ENCODE measurements around the gene MTNR1A. TPM values are rescaled to one million over a fixed set of nuclear protein-coding genes. Genes with fewer than 3 reads are reported as not detected.
"Not testable (repeated sequence)": the region's sequence is repeated elsewhere in the genome, so short reads cannot be mapped to it uniquely, and the experiment has no call there.

MTNR1A gene
- total and polyA plus RNA-seq, 4 experiments from 2014 or later, result not detected

DNA sequence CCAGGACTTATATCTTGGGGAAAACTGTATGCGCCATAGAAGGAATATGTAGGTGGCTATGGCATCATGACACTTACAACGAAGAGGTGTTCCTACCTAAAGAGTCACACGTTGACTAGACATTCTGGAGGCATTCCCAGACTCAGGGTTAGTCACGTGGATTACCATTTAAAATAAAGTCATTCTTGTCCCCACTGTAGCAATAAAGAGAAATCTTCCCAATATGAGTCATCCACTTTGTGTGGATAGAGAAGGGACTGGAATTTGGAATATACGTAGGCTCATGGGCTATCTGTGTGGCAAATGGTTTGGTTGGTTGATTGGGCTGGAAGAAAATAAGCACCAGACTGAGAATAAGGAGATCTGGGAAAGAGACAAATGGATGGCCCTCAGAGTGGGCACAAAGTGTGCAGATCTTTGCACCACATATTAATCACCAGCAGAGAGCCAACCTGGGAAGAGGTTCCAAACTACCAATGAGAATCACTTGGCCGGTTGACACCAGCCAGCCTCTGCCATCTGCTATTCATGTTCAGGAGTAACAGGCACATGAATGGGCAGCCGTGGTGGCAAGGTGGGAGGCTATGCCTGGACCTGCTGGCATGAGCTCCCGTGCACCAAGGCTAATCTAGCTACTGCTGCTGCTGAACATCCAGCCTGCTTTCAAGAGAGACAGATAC lies 41.0 kb downstream of the MTNR1A start:
- Mint-ChIP-seq H3K9me3 (peaks cover 0 to 13% (median 2%) of the 10 kb centered on the region in 8 donors), H3K27ac (no peak overlapping the region), H3K4me3 (no peak overlapping the region), H3K4me1 (no peaks in the 10 kb centered on the region), H3K27me3 (no peaks in the 10 kb centered on the region), H3K36me3 (no peaks in the 10 kb centered on the region)
- no peaks in the 10 kb centered on the region for H3K9me3 ChIP-seq (ENCODE audit: control insufficient read depth in 1 of 2, low read length in 2 of 2)
- intact Hi-C loops (cut with micrococcal nuclease), result no loop called here
- ChIA-PET POLR2A (ENCODE audit: partially characterized antibody) (no interaction called here), CTCF (ENCODE audit: partially characterized antibody) (no interaction called here)
- H3K4me1 ChIP-seq (ENCODE audit: insufficient read depth, low read length), result no peaks in the 10 kb centered on the region
- H3K36me3 ChIP-seq (ENCODE audit: insufficient read depth, low read length), result no peaks in the 10 kb centered on the region
- DNase-seq, result no peak
- no peak overlapping the region for H3K4me3 ChIP-seq (ENCODE audit: low read length in 2 of 2)
- no peak overlapping the region for H3K27ac ChIP-seq (ENCODE audit: low read depth, low read length)
- no peaks in the 10 kb centered on the region for H3K27me3 ChIP-seq (ENCODE audit: insufficient read depth, low read length)

DNA sequence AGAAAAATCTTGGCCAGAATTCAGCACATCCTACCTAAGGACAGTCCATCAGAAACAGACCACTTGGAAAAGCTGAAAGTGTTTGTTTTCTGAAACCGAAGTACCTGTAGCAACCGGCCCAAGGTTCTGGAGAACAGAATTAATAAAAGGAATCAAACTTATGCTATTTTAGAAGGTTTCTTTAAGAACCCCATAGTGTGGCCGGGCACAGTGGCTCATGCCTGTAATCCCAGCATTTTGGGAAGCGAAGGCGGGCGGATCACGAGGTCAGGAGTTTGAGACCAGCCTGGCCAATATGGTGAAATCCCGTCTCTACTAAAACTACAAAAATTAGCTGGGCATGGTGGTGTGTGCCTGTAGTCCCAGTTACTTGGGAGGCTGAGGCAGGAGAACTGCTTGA lies 50.6 kb downstream of the MTNR1A start:
- H3K4me1 Mint-ChIP-seq; H3K27me3 Mint-ChIP-seq; H3K4me1 ChIP-seq (ENCODE audit: insufficient read depth, low read length); H3K36me3 Mint-ChIP-seq; H3K27ac ChIP-seq (ENCODE audit: low read depth, low read length); POLR2A ChIA-PET (ENCODE audit: partially characterized antibody); DNase-seq; H3K4me3 ChIP-seq (ENCODE audit: low read length in 2 of 2); intact Hi-C loops (cut with micrococcal nuclease); H3K27ac Mint-ChIP-seq; CTCF ChIA-PET (ENCODE audit: partially characterized antibody); H3K27me3 ChIP-seq (ENCODE audit: insufficient read depth, low read length); H3K9me3 ChIP-seq (ENCODE audit: control insufficient read depth in 1 of 2, low read length in 2 of 2); H3K4me3 Mint-ChIP-seq; H3K36me3 ChIP-seq (ENCODE audit: insufficient read depth, low read length): not testable (repeated sequence)
- peaks cover 0 to 12% (median under 1%) of the 10 kb centered on the region in 8 donors for H3K9me3 Mint-ChIP-seq

DNA sequence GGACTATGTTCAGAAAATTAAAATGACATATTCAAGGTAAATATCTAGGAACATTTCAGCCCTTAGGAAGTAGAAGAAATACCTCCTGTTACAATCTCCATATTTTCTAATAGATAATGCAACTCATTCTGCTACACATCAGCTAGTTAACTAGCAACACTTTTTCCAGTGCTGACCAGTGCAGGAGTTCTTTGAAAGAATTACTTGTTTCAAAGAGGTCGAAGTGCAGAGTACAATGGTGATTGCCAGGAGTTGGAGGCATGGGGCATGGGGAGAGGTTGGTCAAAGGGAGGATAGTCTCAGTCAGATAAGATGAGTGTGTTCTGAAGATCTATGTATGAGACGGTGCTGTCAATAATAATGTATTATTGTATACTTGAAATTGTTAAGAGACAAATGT lies 53.1 kb downstream of the MTNR1A start:
- Histone ChIP-seq H3K36me3 (ENCODE audit: insufficient read depth, low read length) (no peaks in the 10 kb centered on the region), H3K4me3 (ENCODE audit: low read length in 2 of 2) (no peak overlapping the region), H3K4me1 (ENCODE audit: insufficient read depth, low read length) (no peaks in the 10 kb centered on the region), H3K27me3 (ENCODE audit: insufficient read depth, low read length) (no peaks in the 10 kb centered on the region), H3K9me3 (ENCODE audit: control insufficient read depth in 1 of 2, low read length in 2 of 2) (no peaks in the 10 kb centered on the region), H3K27ac (ENCODE audit: low read depth, low read length) (no peak overlapping the region)
- peaks cover 0 to 6% of the 10 kb centered on the region in 2 donors for H3K27me3 Mint-ChIP-seq
- H3K36me3 Mint-ChIP-seq, result no peaks in the 10 kb centered on the region
- CTCF ChIA-PET (ENCODE audit: partially characterized antibody), result no interaction called here
- H3K27ac Mint-ChIP-seq, result no peak overlapping the region
- intact Hi-C loops (cut with micrococcal nuclease), result no loop called here
- POLR2A ChIA-PET (ENCODE audit: partially characterized antibody), result no interaction called here
- H3K4me1 Mint-ChIP-seq, result no peaks in the 10 kb centered on the region
- no peak overlapping the region for H3K4me3 Mint-ChIP-seq
- peaks cover 0 to 12% (median 2%) of the 10 kb centered on the region in 8 donors for H3K9me3 Mint-ChIP-seq
- no peak for DNase-seq

DNA sequence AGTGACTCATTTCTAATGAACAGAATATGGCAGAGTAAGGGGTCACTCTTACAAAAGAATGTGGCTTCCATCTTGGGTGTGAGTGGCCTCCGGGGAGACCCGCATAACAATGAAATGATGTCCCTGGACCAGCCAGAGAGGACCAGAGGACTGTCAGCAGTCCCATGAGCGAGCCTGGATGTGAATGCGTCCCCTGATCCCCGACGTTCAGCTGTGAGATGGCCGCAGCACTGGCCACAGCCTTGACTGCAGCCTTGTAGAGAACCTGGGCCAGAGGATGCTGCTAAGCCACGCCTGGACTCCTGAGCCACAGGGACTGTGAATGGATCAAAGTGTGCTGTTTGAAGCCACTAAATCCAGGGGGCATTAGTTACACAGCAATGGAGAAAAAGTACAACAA lies 53.8 kb downstream of the MTNR1A start:
- ChIA-PET POLR2A (ENCODE audit: partially characterized antibody) (no interaction called here), CTCF (ENCODE audit: partially characterized antibody) (no interaction called here)
- Histone ChIP-seq H3K36me3 (ENCODE audit: insufficient read depth, low read length) (no peaks in the 10 kb centered on the region), H3K27ac (ENCODE audit: low read depth, low read length) (no peak overlapping the region), H3K4me3 (ENCODE audit: low read length in 2 of 2) (no peak overlapping the region), H3K27me3 (ENCODE audit: insufficient read depth, low read length) (no peaks in the 10 kb centered on the region), H3K4me1 (ENCODE audit: insufficient read depth, low read length) (no peaks in the 10 kb centered on the region), H3K9me3 (ENCODE audit: control insufficient read depth in 1 of 2, low read length in 2 of 2) (no peaks in the 10 kb centered on the region)
- Mint-ChIP-seq H3K9me3 (peaks cover 0 to 8% (median 2%) of the 10 kb centered on the region in 8 donors), H3K27me3 (peaks cover 0 to under 1% of the 10 kb centered on the region in 2 donors), H3K27ac (no peak overlapping the region), H3K36me3 (no peaks in the 10 kb centered on the region), H3K4me3 (no peak overlapping the region), H3K4me1 (no peaks in the 10 kb centered on the region)
- DNase-seq, result no peak
- intact Hi-C loops (cut with micrococcal nuclease), result no loop called here

DNA sequence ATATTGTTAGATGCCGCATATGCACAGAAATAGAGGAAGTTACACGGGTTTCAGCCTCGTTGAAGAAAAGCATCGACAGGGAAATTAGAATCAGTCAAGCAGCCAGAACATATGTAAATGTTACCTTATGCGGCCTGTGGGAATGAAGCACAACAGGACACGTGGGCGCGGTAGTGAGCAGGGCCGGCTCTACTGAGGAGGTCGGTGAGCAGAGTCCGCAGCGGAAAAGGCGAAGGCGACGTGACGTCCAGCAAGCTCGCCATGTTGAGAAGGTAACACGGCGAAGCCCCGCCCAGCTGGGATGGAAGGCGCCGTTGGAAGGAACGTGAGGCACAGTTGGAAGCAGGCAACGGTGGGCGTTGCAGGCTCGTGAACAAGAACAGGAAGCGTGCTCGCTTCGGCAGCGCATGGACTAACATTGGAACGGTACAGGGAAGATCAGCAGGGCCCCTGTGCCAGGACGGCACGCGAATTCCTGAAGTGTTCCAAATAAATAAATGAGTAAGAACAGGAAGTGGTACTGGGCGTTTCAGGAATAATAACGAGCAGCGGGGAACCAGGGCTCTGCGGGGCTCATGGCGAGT lies 54.6 kb downstream of the MTNR1A start:
- Mint-ChIP-seq H3K4me3 (no peak overlapping the region), H3K4me1 (no peaks in the 10 kb centered on the region), H3K9me3 (peaks cover 0 to 11% (median 3%) of the 10 kb centered on the region in 8 donors), H3K27ac (no peak overlapping the region), H3K27me3 (peaks cover 0 to 3% of the 10 kb centered on the region in 2 donors), H3K36me3 (no peaks in the 10 kb centered on the region)
- CTCF ChIA-PET (ENCODE audit: partially characterized antibody), result no interaction called here
- H3K4me1 ChIP-seq (ENCODE audit: insufficient read depth, low read length), result no peaks in the 10 kb centered on the region
- no peak for DNase-seq
- no peaks in the 10 kb centered on the region for H3K27me3 ChIP-seq (ENCODE audit: insufficient read depth, low read length)
- no peak overlapping the region for H3K4me3 ChIP-seq (ENCODE audit: low read length in 2 of 2)
- no peaks in the 10 kb centered on the region for H3K9me3 ChIP-seq (ENCODE audit: control insufficient read depth in 1 of 2, low read length in 2 of 2)
- POLR2A ChIA-PET (ENCODE audit: partially characterized antibody), result no interaction called here
- intact Hi-C loops (cut with micrococcal nuclease), result no loop called here
- no peaks in the 10 kb centered on the region for H3K36me3 ChIP-seq (ENCODE audit: insufficient read depth, low read length)
- H3K27ac ChIP-seq (ENCODE audit: low read depth, low read length), result no peak overlapping the region

DNA sequence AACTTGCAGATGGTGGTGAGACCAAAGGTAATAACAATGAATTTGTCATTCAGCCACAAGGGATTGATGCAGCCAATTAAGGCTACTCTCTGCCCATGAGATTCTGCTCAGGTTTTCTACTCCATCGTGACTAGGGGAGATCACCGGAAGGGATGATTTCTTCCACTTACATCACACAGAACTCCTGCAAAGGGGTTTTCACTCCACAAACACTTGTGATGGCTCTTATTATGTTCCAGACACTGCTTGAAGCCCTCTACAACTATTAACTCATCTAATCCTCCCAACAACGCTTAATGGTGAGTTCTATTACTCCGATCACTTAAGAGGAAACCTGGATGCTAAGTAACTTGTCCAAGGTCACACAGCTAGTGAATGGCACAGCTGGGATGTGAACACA lies 55.9 kb downstream of the MTNR1A start:
- Histone ChIP-seq H3K4me3 (ENCODE audit: low read length in 2 of 2) (no peak overlapping the region), H3K27me3 (ENCODE audit: insufficient read depth, low read length) (no peaks in the 10 kb centered on the region), H3K36me3 (ENCODE audit: insufficient read depth, low read length) (no peaks in the 10 kb centered on the region), H3K27ac (ENCODE audit: low read depth, low read length) (no peak overlapping the region), H3K9me3 (ENCODE audit: control insufficient read depth in 1 of 2, low read length in 2 of 2) (no peaks in the 10 kb centered on the region), H3K4me1 (ENCODE audit: insufficient read depth, low read length) (no peaks in the 10 kb centered on the region)
- ChIA-PET POLR2A (ENCODE audit: partially characterized antibody) (no interaction called here), CTCF (ENCODE audit: partially characterized antibody) (no interaction called here)
- Mint-ChIP-seq H3K9me3 (peaks cover 2 to 13% (median 6%) of the 10 kb centered on the region in 8 donors), H3K4me3 (no peak overlapping the region), H3K27me3 (peaks cover 0 to 4% of the 10 kb centered on the region in 2 donors), H3K36me3 (no peaks in the 10 kb centered on the region), H3K27ac (no peak overlapping the region), H3K4me1 (no peaks in the 10 kb centered on the region)
- intact Hi-C loops (cut with micrococcal nuclease), result no loop called here
- no peak for DNase-seq

DNA sequence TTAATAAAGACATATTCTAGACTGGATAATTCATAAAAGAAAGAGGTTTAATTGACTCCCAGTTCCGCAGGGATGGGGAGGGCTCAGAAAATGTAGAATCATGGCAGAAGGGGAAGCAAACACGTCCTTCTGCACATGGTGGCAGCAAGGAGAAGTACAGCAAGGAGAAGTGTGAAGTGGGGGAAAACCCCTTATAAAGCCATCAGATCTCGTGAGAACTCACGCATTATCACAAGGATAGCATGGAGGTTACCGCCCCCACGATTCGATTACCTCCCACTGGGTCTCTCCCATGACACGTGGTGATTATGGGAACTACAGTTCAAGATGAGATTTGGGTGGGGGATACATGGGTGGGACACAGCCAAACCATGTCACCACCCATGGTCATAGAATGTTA lies 58.3 kb downstream of the MTNR1A start:
- H3K4me1 Mint-ChIP-seq, result no peaks in the 10 kb centered on the region
- Histone ChIP-seq H3K27me3 (ENCODE audit: insufficient read depth, low read length) (no peaks in the 10 kb centered on the region), H3K27ac (ENCODE audit: low read depth, low read length) (no peak overlapping the region), H3K4me1 (ENCODE audit: insufficient read depth, low read length) (no peaks in the 10 kb centered on the region), H3K9me3 (ENCODE audit: control insufficient read depth in 1 of 2, low read length in 2 of 2) (no peaks in the 10 kb centered on the region), H3K36me3 (ENCODE audit: insufficient read depth, low read length) (no peaks in the 10 kb centered on the region), H3K4me3 (ENCODE audit: low read length in 2 of 2) (no peak overlapping the region)
- no peaks in the 10 kb centered on the region for H3K36me3 Mint-ChIP-seq
- CTCF ChIA-PET (ENCODE audit: partially characterized antibody), result no interaction called here
- H3K27ac Mint-ChIP-seq, result no peak overlapping the region
- intact Hi-C loops (cut with micrococcal nuclease), result no loop called here
- H3K9me3 Mint-ChIP-seq, result peaks cover 4 to 20% (median 10%) of the 10 kb centered on the region in 8 donors
- no peak overlapping the region for H3K4me3 Mint-ChIP-seq
- DNase-seq, result no peak
- peaks cover 0 to 4% of the 10 kb centered on the region in 2 donors for H3K27me3 Mint-ChIP-seq
- POLR2A ChIA-PET (ENCODE audit: partially characterized antibody), result no interaction called here
